GM19193 (cell line): ENCODE data around the gene ATG4D.

Experiments used
- POLR2A ChIP-seq: IDR thresholded peaks from 4 replicates; pipeline ENCODE4 v1.6.1; 2011; ENCODE audit not compliant: insufficient read depth, insufficient read length; ENCODE audit errors: extremely low read depth

The ATG4D gene

DNA sequence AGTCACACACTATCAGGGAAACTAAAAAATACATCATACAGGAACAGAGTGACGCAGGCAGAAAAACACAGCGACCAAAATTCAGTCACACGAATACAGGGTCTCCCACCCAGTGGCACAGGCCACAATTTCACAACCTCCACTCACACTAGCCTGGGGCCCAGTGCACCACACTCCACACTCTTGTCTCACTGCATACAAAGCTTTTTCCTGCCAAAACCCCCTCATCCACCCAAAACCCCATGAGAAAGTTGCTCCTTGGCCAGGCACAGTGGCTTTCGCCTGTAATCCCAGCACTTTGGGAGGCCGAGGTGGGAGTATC, 27.7 kb upstream of the ATG4D start:
- no peak for TF ChIP-seq POLR2A

DNA sequence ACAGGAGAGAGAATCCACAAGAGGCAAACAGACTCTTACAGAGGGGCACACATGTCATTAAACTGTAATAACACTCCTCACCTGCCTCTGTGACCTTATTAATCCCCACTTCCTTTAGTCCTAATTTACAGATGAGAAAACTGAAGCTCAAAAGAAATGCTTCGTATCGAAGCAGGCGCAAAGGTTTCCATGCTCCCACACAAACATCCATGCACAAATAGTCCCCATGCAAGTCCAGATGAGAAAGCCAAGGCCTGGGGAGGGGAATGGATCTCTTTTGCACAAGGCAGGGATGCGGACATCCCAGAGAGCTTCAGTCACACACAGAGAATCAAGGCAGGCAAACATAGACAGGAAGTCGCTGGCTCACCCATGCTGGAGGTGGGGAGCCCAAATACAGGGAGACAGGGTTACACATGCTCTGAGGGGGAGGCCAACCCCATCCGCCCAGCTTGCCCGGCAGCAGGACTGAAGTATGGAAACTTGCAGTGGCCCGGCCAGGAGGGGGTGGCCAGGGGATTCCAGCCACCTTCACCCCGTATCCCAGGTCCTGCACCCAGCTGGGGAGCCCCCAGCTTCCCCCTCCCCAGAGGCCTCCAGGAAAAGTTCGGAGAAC, 26.9 kb upstream of the ATG4D start:
- no peak for TF ChIP-seq POLR2A

DNA sequence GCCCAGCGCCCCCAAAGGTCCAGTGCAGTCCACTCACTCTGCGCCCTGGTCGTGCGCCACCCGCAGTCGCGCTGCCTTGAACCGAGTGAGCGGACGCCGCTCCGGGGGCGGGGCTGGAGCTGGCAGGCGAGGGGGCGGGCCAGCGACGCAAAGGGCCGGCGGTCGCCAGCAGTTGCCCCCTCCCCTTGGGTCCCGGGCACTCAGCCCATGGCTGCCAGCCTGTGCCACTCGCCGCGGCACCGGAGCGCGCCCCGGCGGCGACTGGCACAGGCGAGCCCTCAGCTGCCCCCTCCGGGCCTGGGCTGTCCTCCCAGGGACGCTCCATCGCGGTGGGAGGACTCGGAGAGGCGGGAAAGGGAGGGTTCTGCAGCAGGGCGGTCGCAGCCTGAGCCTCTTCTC, 26.3 kb upstream of the ATG4D start, which contains the start of gene S1PR5:
Gene S1PR5, minus strand, starts transcription at position 87 of the 399 bp plus-strand sequence. CDS start 2,436 bp downstream, outside the sequence.
- no peak for TF ChIP-seq POLR2A

DNA sequence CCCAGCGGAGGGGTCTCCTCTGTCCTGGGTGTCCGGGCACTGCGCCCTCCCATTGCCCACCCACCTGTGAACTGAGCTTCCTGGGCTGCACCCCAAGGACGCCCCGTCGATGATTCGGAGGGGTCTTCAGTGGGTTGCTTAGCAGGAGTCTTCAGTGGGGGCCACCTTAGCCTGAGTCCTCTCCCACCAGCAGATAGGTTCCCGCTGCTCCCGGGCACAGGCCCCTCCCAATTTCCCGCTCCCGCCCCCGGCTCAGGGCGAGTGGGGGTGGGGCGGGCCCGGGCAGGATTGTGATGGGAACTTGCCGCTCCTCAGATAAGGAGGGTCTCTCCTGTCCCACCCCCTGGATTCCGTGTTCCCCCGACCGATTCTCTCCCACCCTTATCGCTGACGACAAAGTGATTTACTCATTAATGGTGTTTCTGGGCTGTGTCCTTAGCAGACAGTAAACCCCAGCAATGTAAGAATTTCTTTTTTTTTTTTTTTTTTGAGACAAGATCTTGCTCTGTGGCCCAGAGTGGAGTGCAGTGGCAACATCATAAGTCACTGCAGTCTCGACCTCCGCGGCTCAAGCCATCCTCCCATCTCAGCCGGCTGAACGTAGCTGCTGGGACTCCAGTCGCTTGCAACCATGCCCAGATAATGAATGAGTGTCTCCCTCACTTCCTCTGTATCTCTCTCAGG, 25.8 kb upstream of the ATG4D start:
- TF ChIP-seq POLR2A, result no peak

- no peak for TF ChIP-seq POLR2A
These were observed 25.0 kb upstream of the ATG4D start for GRCh38 chr19:10518444-10519361.

- TF ChIP-seq POLR2A, result no peak
These were observed 24.3 kb upstream of the ATG4D start for GRCh38 chr19:10519421-10519820.

- TF ChIP-seq POLR2A, result no peak
These were observed 22.9 kb upstream of the ATG4D start for GRCh38 chr19:10520652-10521318.

DNA sequence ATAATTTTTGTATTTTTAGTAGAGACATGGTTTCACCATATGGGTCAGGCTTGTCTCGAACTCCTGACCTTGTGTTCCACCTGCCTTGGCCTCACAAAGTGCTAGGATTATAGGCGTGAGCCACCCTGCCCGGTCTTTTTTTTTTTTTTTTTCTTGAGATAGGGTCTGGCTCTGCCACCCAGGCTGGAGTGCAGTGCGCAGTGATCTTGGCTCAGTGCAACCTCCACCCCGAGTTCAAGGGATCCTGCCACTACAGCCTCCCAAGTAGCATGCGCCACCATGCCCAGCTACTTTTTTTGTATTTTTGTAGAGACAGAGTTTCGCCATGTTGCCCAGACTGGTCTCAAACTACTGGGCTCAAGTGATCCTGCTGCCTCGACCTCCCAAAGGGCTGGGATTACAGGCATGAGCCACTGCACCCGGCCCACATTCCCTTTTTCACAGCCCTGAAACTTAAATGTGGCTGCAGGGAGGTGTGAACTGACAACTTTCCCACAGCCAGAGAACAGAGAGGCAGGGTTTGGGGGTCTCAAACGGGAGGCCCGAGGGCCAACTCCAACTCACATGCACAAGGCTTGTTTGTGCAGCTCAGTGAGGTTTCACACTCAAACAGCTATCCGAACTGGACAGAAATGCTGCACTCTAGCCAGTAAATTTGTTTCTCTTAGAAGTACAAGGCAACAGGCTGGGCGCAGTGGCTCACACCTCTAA, 22.1 kb upstream of the ATG4D start:
- TF ChIP-seq POLR2A, result no peak

DNA sequence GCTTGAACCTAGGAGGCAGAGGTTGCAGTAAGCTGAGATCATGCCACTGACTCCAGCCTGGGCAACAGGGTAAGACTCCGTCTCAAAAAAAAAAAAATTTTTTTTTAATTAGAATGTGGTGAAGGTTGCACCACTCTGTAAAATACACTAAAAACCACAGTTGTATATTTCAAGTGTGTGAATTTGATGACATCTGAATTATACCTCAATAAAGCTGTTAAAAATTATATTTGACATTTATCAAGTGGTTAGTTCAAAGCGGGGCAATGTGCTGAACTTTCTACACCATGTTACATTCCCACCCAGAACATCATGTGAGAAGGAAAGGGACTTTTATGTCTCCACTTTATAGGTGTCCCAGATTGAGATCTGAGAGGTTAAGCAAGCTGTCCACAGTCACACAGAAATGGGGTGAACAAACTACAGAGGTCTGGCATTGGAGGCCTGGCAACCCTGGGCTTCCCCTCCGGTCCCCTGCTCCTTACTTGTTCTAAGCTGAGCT, 20.5 kb upstream of the ATG4D start:
- TF ChIP-seq POLR2A, result no peak

DNA sequence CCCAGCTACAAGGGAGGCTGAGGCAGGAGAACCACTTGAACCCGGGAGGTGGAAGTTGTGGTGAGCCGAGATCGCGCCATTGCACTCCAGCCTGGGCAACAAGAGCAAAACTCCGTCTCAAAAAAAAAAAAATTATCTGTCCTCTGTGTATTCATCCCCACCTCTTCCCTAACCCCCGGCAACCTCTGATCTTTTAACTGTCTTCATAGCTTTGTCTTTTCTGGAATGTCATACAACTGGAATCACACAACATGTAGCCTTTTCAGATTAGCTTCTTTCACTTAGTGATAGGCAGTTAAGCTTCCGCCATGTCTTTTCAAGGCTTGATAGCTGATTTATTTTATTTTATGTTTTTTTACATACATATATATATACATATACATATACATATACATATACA, 18.1 kb upstream of the ATG4D start:
- no peak for TF ChIP-seq POLR2A

- TF ChIP-seq POLR2A, result no peak
These were observed 11.2 kb upstream of the ATG4D start for GRCh38 chr19:10532457-10532856.

- no peak for TF ChIP-seq POLR2A
These were observed 9.9 kb upstream of the ATG4D start for GRCh38 chr19:10533646-10534386.

GRCh38 chr19:10535613-10536012, 8.1 kb upstream of the ATG4D start:
- no peak for TF ChIP-seq POLR2A

GRCh38 chr19:10537668-10538067, 6.0 kb upstream of the ATG4D start:
- no peak for TF ChIP-seq POLR2A
